Hindlimb muscle (tissue), 1 donor: ENCODE results near the gene CD276. TPM values are rescaled to one million over a fixed set of nuclear protein-coding genes. Genes with fewer than 3 reads are reported as not detected.
A peak's percentile ranks its signal among the peaks of the same experiment; 100 is the strongest.
"Not testable (repeated sequence)": the region's sequence is repeated elsewhere in the genome, so short reads cannot be mapped to it uniquely, and the experiment has no call there.

Source experiments
- DNase-seq: peaks from one replicate; pipeline ENCODE4 v3.0.0-alpha.2; 2013
- polyA plus RNA-seq: library from polyadenylated mRNA; unstranded; fragments of 120-200 nt; gene quantifications from one replicate; pipeline ENCODE4 v1.2.1, GENCODE V29; 2013; ENCODE audit not compliant: insufficient read length

The CD276 gene
- polyA plus RNA-seq: 122 TPM

DNA sequence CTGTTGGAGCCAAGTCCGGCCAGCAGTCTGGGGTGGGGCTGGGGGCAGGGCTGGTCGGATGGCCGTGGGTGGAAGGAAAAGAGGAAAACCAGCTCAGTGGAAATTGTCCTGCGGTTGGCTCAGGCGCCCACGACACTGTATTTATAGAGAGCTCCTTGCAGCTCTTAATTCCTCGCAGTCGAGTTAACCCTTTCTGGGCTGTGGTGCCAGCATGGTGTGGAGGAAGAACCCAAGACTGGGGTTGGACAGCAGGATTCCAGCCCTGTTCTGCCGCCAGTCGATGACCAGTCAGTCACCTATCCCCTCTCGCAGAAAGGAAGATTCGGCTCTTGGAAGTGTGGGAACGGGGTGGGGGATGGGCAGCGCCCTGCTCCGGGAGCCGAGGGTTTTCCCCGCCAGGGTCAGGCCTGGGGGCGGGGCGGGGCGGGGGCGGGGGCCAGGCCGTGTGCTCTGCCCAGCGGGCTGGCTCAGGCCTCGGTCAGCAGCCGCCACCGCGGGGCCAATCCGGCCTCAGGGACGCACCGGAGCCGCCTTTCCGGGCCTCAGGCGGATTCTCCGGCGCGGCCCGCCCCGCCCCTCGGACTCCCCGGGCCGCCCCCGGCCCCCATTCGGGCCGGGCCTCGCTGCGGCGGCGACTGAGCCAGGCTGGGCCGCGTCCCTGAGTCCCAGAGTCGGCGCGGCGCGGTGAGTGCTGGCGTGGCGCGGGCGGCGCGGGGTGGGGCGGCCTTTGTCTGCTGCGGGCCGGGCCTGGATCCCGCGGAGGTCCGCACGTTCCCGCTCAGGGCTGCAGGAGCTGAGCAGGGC is at the start of gene CD276:
Gene CD276 (plus strand): TSS at position 607 of the 804 bp plus-strand sequence. CDS start 15,257 bp downstream, outside the sequence.
- peak; percentile 73 for DNase-seq

DNA sequence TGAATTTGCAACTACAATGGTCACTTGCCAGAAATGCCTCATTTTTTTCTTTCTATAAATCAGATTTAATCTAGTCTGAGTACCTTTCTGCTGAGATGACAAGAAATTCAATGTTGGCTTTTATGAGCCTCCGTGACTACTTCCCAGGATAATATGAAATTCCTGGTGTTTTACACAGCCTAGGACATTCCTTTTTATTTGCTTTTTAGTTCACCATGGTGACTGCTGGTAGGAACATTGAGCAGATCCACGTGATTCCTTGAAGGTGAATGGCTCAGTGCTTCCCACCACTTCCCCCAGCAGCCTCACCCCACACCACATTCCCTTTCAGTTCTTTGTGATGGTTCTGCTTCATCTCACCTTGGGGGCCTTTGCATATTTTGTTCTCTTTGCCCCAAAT is 46.7 kb upstream of the CD276 start:
- DNase-seq: no peak

DNA sequence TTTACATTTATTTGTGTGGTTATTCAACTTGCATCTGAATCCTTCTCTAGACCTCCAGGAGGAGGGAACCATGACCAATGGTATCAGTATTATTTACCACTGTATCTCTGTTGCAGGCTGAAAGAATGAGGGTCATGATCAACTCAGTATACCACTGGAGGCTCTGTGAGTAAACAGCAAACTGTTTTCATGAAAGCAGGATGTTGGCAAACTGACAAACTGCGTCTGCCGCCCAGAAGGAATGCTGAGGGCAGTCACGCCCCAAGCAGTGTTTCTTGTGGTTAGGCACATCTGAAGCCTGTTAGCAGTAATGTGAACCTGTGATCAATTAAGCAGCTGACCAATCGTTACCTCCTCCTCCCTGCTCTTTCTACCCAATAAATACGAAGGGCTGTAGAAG is 44.7 kb upstream of the CD276 start:
- not testable (repeated sequence) for DNase-seq

DNA sequence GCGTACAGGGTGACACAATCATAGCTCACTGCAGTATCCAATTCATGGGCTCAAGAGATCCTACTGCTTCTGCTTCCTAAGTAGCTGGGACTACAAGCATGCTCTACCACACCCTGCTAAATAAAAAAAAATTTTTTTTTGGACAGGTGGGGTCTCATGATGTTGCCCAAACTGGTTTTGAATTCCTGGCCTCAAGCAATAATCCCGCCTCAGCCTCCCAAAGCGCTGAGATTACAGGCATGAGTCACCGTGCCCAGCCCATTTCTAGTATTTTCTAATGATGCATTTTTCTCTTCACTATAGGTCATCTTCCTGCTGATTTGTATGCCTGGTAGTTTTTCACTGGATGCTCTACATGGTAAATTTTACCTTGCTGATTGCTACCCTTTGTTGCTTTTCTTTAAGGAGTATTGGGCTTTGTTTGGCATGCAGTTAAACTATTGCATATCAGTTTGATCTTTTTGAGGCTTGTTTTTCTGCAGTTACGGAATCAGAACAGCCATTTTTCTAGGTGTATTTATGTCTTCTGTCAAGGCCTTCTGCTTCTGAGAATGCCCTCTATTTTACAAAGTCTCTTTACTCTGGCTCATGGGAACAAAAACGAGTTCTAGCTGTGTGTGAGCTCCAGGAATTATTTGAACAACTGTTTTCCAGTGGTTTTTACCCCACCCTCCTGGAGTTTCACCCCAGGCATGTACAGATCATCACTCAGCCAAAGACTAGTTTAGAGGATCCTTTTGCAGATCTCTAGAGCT is 36.7 kb upstream of the CD276 start:
- DNase-seq: no peak

DNA sequence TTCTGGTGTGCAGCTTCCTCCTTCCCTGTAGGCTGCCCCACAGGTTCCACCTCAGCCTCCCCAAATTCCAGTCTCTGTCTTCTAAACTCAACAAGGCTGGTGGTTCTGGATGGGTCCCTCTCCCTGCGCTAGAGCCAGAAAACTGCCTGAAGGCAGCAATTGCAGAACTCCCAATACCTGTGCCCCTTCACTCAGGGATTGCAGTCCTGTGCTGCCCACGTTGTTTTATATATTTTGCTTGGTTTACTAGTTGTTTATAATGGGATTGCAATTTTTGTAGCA is 36.2 kb upstream of the CD276 start:
- no peak for DNase-seq

DNA sequence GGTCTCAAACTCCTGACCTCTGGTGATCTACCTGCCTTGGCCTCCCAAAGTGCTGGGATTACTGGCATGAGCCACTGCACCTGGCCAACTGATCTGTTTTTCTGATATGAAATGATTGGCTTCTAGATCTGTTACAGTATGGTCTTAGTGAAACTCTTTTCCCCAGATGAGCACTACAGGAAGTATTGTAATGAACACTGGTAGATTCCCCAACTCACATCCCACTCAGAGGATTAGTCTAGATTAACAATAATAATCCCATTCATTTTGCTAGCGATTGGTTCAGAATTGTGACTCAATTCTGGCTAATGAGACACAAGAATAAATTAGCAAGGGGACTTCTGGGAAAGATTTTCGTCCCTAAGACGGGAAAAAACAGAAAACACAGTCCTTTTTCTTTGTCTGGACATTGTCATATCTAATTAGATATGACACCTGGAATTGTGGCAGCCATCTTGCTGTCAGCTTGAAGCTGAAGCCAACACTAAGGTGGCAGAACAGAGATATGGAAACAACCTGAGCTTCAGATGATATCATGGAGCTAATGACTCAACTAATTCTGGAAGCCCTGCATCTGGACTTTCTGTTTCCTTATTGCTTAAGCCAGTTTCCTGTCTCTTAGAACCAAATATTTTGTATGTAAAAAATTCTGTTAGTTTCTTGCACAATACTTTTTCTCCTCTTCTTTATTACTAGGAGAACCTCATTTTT is 33.6 kb upstream of the CD276 start:
- DNase-seq: no peak

DNA sequence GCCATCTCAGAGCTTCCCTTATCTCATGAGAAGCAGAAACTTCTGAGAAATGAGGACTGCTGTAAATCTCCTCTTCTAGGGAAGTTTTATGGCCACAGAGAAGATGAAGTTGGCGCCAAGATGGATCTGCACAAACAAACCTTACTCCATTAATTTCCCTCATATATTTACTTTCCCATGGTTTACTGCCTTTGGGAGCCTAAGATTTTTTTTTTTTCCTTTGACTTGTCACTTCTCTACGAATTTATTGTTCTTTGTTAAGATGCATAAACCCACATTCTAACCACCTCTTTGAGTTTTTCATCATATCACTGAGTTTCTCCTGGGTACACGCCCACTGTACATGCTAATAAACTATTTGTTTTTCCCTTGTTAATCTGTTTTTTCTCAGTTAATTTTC is 29.5 kb upstream of the CD276 start:
- no peak for DNase-seq

DNA sequence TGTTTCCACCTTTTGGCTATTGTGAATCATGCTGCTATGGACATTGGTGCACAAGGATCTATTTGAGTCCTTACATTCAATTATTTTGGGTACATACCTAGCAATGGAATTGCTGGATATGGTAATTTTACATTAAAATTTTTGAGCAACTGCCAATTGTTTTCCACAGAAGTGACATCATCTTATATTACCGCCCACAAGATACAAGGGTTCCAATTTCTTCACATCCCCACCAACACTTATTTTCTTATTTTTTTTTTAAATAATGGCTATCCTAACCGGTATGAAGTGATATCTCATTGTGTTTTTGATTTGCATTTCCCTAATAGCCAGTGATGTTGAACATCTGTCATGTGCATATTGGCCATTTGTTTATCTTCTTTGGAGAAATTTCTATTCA is 28.5 kb upstream of the CD276 start:
- DNase-seq: no peak

DNA sequence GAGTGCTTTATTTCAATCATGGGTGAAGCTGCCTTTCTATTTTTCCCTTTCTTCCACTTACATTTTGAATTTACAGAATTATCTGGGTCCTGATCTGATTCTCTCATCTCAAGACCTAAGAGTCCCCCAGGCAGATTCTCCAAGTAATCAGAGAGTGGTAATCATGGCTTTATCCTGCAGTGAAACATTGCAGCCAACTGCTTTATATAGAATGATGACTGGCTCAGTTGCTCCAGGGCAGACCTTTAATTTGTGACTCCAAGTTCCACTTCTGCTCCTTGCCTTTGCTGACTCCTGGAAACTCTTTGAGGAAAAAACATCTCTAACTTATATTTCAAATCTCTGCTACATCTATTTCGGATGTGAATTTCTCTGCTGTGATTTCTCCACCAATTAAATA is 25.5 kb upstream of the CD276 start:
- DNase-seq: no peak

DNA sequence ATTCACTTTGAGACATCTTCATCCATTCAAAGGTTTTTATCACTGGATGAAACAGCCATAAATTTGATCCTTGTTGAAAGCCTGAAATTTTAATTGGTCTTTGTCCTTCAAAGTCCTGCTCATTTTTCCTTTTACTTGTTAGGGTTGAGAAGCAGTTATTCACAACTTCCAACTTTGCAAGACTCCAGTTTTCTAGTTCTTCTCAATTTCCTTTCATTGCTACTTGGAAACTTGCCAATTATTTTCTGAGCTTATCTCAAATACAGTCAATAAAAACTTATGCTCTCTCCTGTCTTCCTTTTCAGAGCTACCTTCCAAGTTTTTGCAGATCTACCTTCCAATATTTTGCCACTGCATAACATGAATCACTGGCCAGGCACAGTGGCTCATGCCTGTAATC is 23.7 kb upstream of the CD276 start:
- no peak for DNase-seq

DNA sequence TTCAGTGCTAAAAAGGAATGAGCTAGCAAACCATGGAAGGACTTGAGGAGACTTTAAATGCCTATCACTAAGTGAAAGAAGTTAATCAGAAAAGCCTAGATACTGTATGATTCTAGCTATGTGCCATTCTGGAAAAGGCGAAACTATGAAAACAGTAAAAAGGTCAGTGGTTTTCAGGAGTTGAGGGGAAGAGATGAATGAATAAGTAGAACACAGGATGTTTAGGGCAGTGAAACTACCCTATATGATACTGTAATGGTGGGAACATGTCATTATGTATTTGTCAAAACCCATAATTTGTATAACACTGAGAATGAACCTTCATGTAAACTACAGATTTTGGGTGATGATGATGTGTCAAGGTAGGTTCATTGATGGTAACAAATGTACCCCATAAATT is 9.6 kb upstream of the CD276 start:
- DNase-seq: no peak

DNA sequence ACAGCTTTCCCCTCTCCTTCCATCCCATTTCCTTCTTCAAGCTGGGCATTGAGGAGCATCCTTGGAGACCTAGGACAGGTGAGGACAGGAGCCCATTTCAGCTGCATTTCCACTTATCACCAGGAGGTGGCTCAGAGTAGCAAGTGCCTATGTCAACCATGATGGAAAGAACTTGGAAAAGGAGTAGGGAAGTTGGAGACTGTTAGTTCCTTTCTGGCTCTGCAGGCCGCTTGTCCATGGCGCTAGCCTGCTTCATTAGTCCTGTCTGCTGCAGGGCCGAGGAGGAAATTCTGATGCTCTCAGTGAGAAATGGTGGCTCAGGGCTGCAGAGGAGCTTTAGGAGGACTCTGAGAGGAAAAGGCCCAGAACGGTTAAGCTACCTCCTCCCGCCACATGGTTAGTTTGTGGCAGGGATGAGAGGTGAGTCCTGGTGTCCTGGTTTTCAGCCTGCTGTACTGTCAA is 7.0 kb upstream of the CD276 start:
- DNase-seq: peak; percentile 82

DNA sequence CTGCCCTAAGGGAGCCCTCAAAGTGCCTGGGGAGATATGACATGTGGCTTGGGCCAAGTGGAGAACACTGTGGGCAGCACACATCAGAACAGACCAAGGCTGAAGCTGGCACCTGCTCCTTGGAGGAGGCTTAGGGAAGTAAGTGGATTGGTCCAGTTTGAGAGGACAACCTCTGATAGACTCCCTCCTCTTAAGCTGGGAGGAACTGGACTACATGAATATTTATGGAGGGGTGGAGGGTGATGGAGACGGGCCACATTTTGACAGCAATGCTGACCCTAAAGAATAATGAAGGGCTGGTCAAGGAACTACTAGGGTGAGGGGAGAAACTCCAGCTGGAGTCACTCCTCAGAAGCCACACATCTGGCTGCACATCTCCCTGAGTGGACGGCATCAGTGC is 6.5 kb upstream of the CD276 start:
- no peak for DNase-seq

DNA sequence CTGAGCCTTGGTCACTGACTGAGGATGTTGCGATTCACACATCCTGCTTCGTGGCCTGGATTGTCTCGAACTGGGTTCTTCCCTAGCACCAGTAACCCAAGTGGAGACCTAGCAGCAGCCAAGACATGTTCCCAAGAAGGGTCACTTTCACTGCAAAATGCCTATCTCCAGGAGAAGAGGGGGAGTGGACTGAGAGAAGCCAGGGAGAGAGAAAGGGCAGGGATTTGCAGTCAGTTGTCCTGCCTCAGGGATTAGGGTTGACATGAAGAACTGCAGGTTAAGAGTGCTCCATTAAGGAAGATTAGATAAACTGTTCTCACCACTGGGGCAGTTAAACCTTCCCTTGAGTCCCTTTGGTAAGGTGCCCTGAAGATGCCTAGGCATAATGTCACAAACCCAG is 5.7 kb upstream of the CD276 start:
- DNase-seq: no peak

DNA sequence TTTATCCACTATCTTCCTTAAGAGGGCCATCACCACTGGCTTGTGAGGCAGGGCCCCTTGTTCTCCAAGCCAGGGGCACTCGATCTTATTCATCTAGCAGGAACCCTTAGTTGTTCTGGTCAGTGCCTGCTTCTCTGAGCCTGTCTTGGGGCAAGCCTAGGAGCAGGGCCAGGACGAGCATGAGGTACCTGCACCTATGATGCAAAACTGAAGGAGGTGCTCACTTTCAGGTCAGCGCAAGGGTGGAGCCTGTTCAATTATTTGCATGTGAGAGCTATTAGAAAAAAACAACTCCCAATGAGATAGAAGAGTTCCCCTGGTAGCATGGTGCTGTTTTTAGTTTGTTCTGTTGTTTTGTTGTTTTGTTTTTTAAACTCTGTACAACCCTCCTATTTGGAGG is 5.0 kb upstream of the CD276 start:
- no peak for DNase-seq

DNA sequence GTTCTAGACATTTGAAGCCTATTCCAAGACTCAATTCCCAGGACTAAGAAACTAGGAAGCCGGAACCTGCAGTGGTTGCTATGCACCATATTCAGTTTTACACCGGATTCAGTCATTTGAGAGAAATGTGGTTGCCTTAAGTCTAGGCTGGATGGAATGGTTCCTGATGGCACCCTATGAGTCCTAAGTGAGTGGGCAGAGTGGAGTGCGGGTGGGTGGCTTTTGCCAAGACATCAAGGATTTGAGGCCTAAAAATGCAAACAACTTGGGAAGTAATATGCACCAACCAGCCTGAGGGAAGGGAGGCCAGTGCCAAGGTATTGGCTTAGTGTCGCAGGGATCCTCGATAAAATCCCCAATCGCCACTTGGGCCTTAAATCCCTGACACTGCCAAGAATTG is 4.2 kb upstream of the CD276 start:
- no peak for DNase-seq

DNA sequence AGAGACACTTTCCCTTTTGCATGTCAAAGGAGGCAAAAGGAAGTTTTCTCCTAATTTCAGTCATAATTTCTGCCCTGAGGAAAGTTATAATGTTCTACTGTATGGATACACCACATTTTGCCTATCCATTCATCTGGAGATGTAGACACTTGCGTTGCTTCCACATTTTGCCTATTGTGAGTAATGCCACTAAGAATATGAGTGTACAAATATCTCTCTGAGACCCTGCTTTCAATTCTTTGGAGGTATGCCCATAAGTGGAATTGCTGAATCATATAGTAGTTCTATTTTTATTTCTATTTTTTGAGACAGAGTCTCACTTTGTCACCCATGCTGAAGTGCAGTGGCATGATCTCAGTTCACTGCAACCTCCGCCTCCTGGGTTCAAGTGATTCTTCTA is 3.6 kb upstream of the CD276 start:
- no peak for DNase-seq

DNA sequence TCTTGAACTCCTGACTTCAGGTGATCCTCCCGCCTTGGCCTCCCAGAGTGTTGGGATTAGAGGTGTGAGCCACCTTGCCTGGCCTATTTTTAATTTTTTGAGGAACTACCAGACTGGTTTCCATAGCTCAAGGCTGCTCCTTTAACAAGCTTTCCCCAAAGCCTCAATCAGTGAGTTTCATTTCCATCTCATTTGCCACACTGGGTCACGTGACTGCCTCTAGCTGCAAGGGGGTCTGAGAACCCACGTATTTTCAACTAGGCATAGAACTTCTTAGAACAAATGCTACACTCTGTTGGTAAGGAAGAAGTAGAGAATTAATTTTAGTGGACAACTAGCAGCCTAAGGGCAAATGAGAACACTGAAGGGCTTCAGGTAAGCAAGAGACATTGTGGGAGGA is 3.1 kb upstream of the CD276 start:
- DNase-seq: no peak

DNA sequence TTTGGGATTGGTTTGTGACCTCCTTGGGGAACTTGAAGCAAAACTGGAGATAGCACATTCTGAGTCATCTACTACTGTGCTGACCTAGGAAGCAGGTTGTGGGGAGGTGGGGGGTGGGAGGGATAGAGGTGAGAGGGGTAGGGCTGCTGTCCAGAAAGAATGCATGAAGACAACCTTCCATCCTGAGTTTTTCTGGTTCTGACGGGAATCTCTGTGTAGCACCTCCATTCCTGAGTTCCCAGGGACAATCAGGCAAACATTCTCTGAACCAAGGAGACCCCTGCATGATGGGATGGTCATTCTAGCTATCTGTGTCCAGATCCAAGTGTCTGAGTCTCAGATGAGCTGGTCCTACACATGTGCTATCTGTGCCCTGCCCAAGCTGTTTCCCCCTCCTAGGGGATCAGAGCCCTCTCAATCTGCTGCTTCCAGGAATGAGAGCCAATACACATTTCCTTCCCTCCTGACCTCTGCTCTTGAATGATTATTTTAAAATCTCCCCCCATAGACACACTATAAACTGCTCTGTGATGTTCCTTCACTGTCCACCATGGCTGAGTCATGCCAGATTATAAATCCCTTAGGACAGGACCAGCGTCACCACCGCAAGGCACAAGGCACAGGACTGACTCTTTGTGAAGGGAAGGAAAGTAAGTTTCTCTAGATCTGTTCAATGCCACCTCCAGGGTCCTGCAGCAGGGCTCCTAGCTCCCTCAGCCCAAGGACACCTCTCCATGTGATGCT is 2.2 kb upstream of the CD276 start:
- no peak for DNase-seq

DNA sequence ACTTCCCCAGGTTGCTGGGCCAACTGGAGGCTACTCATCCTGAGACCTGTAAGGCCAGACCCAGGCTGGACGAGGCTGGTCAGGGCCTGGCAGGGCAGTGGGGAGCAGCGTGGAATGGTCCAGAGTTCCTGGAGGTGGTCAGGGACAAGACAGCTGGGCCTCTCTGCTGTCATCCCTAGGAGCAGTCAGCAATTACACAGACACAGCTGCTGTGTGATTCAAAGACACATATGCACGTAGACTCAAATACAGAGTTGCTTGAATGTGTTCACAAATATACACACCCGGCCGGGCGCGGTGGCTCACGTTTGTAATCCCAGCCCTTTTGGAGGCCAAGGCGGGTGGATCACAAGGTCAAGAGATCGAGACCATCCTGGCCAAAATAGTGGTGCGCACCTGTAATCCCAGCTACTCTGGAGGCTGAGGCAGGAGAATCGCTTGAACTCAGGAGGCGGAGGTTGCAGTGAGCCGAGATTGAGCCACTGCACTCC is 1.5 kb upstream of the CD276 start:
- no peak for DNase-seq

DNA sequence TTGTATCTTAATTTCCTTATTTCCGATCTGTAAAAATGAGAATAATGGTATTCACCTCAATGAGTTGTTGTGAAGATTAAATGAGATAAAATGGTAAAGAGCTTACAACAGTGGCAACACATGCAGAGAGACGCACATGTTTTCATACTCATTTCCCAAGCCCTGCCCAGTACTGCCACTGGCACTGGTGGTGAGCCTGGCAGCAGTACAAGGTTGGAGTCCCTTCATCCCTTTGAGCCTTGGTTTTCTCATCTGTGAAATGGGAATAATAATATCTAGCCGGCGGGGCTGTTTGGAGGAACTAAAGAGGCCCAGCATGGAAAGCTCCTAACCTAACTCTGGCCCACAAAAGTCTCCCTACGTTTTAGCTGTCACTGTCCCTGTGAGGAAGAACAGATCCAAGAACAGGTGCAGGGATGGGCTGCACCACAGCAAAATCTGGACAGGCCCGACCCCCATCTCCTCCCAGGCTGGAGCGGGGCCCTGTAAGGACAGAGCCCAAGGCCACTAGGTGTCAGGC is 866 bp upstream of the CD276 start:
- DNase-seq: no peak
